Nephron progenitor cell (in vitro differentiated cells): ENCODE data around the gene RNF180.
"Not testable (repeated sequence)": the region's sequence is repeated elsewhere in the genome, so short reads cannot be mapped to it uniquely, and the experiment has no call there.

Source experiments
- DNase-seq: peaks from one replicate; pipeline ENCODE4 v3.0.0; 2021
- H3K27ac Mint-ChIP-seq: 2 replicates; pipeline ENCODE4 v1.8.0; 2021; ENCODE audit warnings: mild to moderate bottlenecking, moderate library complexity, mixed read lengths
- H3K27me3 Mint-ChIP-seq: 2 replicates; pipeline ENCODE4 v1.8.0; 2021; ENCODE audit warnings: mild to moderate bottlenecking, low read depth, mixed read lengths; ENCODE audit not compliant: poor library complexity
- H3K36me3 Mint-ChIP-seq: 2 replicates; pipeline ENCODE4 v1.8.0; 2021; ENCODE audit warnings: low read depth, mixed read lengths
- H3K4me1 Mint-ChIP-seq: 2 replicates; pipeline ENCODE4 v1.8.0; 2021; ENCODE audit warnings: mixed read lengths
- H3K4me3 Mint-ChIP-seq: 2 replicates; pipeline ENCODE4 v1.8.0; 2021; ENCODE audit warnings: mild to moderate bottlenecking, moderate library complexity, mixed read lengths
- H3K9me3 Mint-ChIP-seq: 2 replicates; pipeline ENCODE4 v1.8.0; 2021; ENCODE audit warnings: mild to moderate bottlenecking, moderate library complexity, mixed read lengths
- CTCF ChIP-seq: fragments of 200-600 bp; sonication (generic); IDR thresholded peaks from 2 replicates; pipeline ENCODE4 v1.5.0; 2021; ENCODE audit warnings: antibody characterized with exemption

RNF180 gene

DNA sequence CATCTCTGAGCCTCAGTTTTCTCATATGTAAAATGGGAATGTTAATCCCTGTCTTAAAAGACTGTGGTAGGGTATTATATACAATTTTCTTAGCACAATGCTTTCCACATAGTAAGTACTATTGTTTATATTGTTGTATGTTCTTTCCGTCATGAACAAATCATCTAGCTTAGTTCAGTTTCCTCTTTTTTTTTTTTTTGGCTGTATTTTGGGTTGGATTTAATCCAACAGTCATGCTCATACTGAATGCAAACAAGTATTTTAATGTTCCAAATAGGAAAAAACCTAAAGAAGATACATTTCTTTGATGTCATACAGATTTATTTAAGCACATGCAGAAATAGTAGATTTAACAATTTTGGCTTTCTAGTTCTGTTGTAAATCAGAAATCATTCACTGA lies 95.1 kb downstream of the RNF180 start:
- no peaks in the 10 kb centered on the region for H3K27me3 Mint-ChIP-seq
- no peak overlapping the region for H3K4me3 Mint-ChIP-seq
- H3K27ac Mint-ChIP-seq = no peak overlapping the region
- no peak for DNase-seq
- peaks cover 17% of the 10 kb centered on the region for H3K9me3 Mint-ChIP-seq
- no peaks in the 10 kb centered on the region for H3K4me1 Mint-ChIP-seq
- H3K36me3 Mint-ChIP-seq = no peaks in the 10 kb centered on the region
- TF ChIP-seq CTCF = no peak

DNA sequence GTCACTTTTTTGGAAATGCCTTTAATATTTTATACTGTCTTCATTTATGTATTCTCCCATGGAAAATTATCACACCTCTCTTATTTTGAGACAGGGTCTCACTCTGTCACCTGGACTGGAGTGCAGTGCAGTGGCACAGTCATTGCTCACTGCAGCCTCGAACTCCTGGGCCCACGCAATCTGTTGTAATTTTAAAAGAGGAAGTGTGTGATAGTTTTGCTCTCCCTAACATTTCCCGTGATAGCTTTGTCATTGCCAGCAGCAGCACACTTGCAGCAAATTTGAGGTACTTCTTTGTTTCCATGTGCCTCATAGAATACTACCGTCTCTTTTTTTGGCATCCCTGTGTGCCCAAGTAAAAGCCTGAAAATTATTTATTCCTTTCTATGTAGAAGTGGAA lies 103.5 kb downstream of the RNF180 start:
- H3K36me3 Mint-ChIP-seq = no peaks in the 10 kb centered on the region
- H3K27ac Mint-ChIP-seq = no peak overlapping the region
- no peak for DNase-seq
- H3K27me3 Mint-ChIP-seq = no peaks in the 10 kb centered on the region
- peaks cover 13% of the 10 kb centered on the region for H3K9me3 Mint-ChIP-seq
- TF ChIP-seq CTCF = no peak
- no peaks in the 10 kb centered on the region for H3K4me1 Mint-ChIP-seq
- H3K4me3 Mint-ChIP-seq = no peak overlapping the region

- no peak for DNase-seq
- TF ChIP-seq CTCF = no peak
- Mint-ChIP-seq H3K4me1 (no peaks in the 10 kb centered on the region), H3K27ac (peak overlapping the region; percentile 80), H3K4me3 (no peak overlapping the region), H3K36me3 (no peaks in the 10 kb centered on the region), H3K27me3 (no peaks in the 10 kb centered on the region), H3K9me3 (no peaks in the 10 kb centered on the region)
These were observed 107.6 kb downstream of the RNF180 start for GRCh38 chr5:64273276-64273675.

GRCh38 chr5:64285188-64286130 lies 119.8 kb downstream of the RNF180 start:
- H3K4me1 Mint-ChIP-seq = no peaks in the 10 kb centered on the region
- H3K9me3 Mint-ChIP-seq = peaks cover 46% of the 10 kb centered on the region
- H3K27ac Mint-ChIP-seq = no peak overlapping the region
- no peak overlapping the region for H3K4me3 Mint-ChIP-seq
- TF ChIP-seq CTCF = no peak
- no peak for DNase-seq
- H3K36me3 Mint-ChIP-seq = no peaks in the 10 kb centered on the region
- H3K27me3 Mint-ChIP-seq = peaks cover 6% of the 10 kb centered on the region

DNA sequence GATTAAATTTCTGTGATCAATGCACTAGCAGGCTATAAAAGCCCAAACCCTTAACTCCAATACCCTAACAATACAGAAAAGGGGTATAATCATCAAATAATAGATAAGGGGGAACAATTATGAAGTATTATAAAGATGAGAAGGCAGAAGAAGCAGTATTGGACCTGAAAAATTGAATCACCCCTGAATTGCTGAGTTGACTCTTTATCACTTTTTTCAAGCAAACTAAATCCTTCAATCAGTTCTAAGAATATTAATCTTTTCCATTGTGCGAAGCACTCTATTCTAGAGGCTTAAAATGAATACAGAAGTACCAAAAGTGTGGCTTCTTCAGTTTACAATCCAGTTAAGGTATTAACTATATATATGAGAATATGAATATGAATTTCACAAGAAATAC lies 120.7 kb downstream of the RNF180 start:
- Mint-ChIP-seq H3K4me1 (no peaks in the 10 kb centered on the region), H3K9me3 (peaks cover 42% of the 10 kb centered on the region), H3K36me3 (no peaks in the 10 kb centered on the region), H3K27ac (no peak overlapping the region), H3K4me3 (no peak overlapping the region), H3K27me3 (peaks cover 6% of the 10 kb centered on the region)
- DNase-seq = no peak
- no peak for TF ChIP-seq CTCF

DNA sequence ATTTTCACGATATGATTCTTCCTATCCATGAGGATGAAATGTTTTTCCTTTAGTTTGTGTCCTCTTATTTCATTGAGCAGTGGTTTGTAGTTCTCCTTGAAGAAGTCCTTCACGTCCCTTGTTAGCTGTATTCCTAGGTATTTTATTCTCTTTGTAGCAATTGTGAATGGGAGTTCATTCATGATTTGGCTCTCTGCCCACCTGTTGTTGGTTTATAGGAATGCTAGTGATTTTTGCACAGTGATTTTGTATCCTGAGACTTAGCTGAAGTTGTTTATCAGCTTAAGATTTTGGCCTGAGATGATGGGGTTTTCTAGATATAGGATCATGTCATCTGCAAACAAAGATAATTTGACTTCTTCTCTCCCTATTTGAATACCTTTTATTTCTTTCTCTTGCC lies 122.9 kb downstream of the RNF180 start:
- not testable (repeated sequence) for H3K4me1 Mint-ChIP-seq, DNase-seq, H3K4me3 Mint-ChIP-seq, H3K27me3 Mint-ChIP-seq, H3K27ac Mint-ChIP-seq, H3K36me3 Mint-ChIP-seq
- peaks cover 29% of the 10 kb centered on the region for H3K9me3 Mint-ChIP-seq
